Natural killer cell (primary cell): ENCODE results near the gene SRSF12. TPM values are rescaled to one million over a fixed set of nuclear protein-coding genes. Genes with fewer than 3 reads are reported as not detected.
"Not testable (repeated sequence)": the region's sequence is repeated elsewhere in the genome, so short reads cannot be mapped to it uniquely, and the experiment has no call there.

Source experiments
- ATAC-seq, 3 donors: fragments of 150-1000 bp in 2 of 3; fragments of 200-7000 bp in 1 of 3; cut with Tn5 transposase; 1 replicate in 1 of 3; 2 replicates in 2 of 3; pipeline ENCODE4 v1.10.0; 2021; ENCODE audit warnings: mild to moderate bottlenecking in 2 of 3, moderate library complexity in 2 of 3
- DNase-seq, 2 donors: peaks; one replicate each; pipeline versions ENCODE4 v3.0.0 to v3.0.0-alpha.2; 2013 to 2021; ENCODE audit warnings: mixed read lengths in 1 of 2
- H3K27ac ChIP-seq: one replicate; pipeline ENCODE4 v1.5.1; 2013; ENCODE audit warnings: mild to moderate bottlenecking, low read length
- H3K27me3 ChIP-seq: one replicate; pipeline ENCODE4 v1.6.1; 2013; ENCODE audit warnings: low read length; ENCODE audit not compliant: control insufficient read depth, insufficient read depth
- H3K36me3 ChIP-seq: one replicate; pipeline ENCODE4 v1.6.1; 2013; ENCODE audit warnings: low read length; ENCODE audit not compliant: control insufficient read depth, insufficient read depth
- H3K4me1 ChIP-seq: one replicate; pipeline ENCODE4 v1.6.1; 2013; ENCODE audit warnings: low read length; ENCODE audit not compliant: control insufficient read depth, insufficient read depth
- H3K4me3 ChIP-seq: one replicate; pipeline ENCODE4 v1.5.1; 2013; ENCODE audit warnings: low read length
- H3K9me3 ChIP-seq: one replicate; pipeline ENCODE4 v1.6.1; 2013; ENCODE audit warnings: low read length; ENCODE audit not compliant: control insufficient read depth, insufficient read depth
- H3K27ac Mint-ChIP-seq, 2 donors: one replicate each; pipeline ENCODE4 v1.8.0; 2022; ENCODE audit warnings: mild to moderate bottlenecking in 2 of 2, mixed read lengths in 2 of 2, moderate library complexity in 1 of 2
- H3K27me3 Mint-ChIP-seq, 2 donors: one replicate each; pipeline ENCODE4 v1.8.0; 2022; ENCODE audit warnings: low read depth in 2 of 2, mixed read lengths in 2 of 2
- H3K36me3 Mint-ChIP-seq: one replicate; pipeline ENCODE4 v1.8.0; 2022; ENCODE audit warnings: mixed read lengths
- H3K4me1 Mint-ChIP-seq, 2 donors: one replicate each; pipeline ENCODE4 v1.8.0; 2022; ENCODE audit warnings: mixed read lengths in 2 of 2
- H3K4me3 Mint-ChIP-seq: one replicate; pipeline ENCODE4 v1.8.0; 2022; ENCODE audit warnings: mild to moderate bottlenecking, moderate library complexity, mixed read lengths
- H3K9me3 Mint-ChIP-seq, 2 donors: one replicate each; pipeline ENCODE4 v1.8.0; 2022; ENCODE audit warnings: mixed read lengths in 2 of 2
- CTCF ChIP-seq: fragments of 200-600 bp; IDR thresholded peaks from one replicate; pipeline ENCODE4 v1.8.0; 2022; ENCODE audit warnings: antibody characterized with exemption
- WGBS: methylation state at CpG from one replicate; pipeline ENCODE4 v1.1.7; 2013; ENCODE audit warnings: missing lambda C conversion rate; ENCODE audit not compliant: insufficient coverage; 5-methylcytosine and 5-hydroxymethylcytosine counted together
- intact Hi-C: fragments of 100-400 bp; cut with micrococcal nuclease; formaldehyde crosslinking; loops from one replicate; pipeline ENCODE4 v1.14.2; 2022
- total RNA-seq, 4 donors: library from RNA; stranded (reverse); fragments of 120-200 nt in 1 of 4; gene quantifications; one replicate each; pipeline versions ENCODE4 v1.2.3 to v1.2.4, GENCODE V29; 2013 to 2022

Gene SRSF12
- total RNA-seq, 3 donors from 2014 or later (not counting 1 experiment from before 2014, with no cell fraction given), result 0.07 to 0.45 (median 0.45) TPM

- H3K27ac Mint-ChIP-seq, result no peak overlapping the region
- intact Hi-C loops, result no loop called here
- H3K4me3 Mint-ChIP-seq, result no peak overlapping the region
- Histone ChIP-seq H3K36me3 (no peaks in the 10 kb centered on the region), H3K4me1 (no peaks in the 10 kb centered on the region), H3K9me3 (no peaks in the 10 kb centered on the region), H3K27ac (no peak overlapping the region), H3K4me3 (no peak overlapping the region), H3K27me3 (no peaks in the 10 kb centered on the region)
- no peak for DNase-seq
- H3K27me3 Mint-ChIP-seq, result peaks cover 0 to 8% of the 10 kb centered on the region in 2 donors
- H3K4me1 Mint-ChIP-seq, result no peaks in the 10 kb centered on the region
- WGBS, result 49% methylated on average over 3 of the region's 4 CpGs
- no peak for TF ChIP-seq CTCF
- ATAC-seq, result no peak
- H3K9me3 Mint-ChIP-seq, result no peaks in the 10 kb centered on the region
- no peaks in the 10 kb centered on the region for H3K36me3 Mint-ChIP-seq
Observed at GRCh38 chr6:89066940-89067646, 50.8 kb downstream of the SRSF12 start.

- H3K27ac ChIP-seq, H3K4me1 Mint-ChIP-seq, intact Hi-C loops, H3K27me3 ChIP-seq, H3K4me1 ChIP-seq, H3K9me3 Mint-ChIP-seq, H3K36me3 Mint-ChIP-seq, H3K4me3 Mint-ChIP-seq, ATAC-seq, H3K27ac Mint-ChIP-seq, H3K27me3 Mint-ChIP-seq, H3K9me3 ChIP-seq, DNase-seq, H3K36me3 ChIP-seq, H3K4me3 ChIP-seq: not testable (repeated sequence)
- 98% methylated on average over 8 of the region's 9 CpGs for whole genome bisulfite sequencing
Observed at GRCh38 chr6:89066121-89066520, 51.8 kb downstream of the SRSF12 start.

- H3K36me3 Mint-ChIP-seq, H3K4me3 Mint-ChIP-seq, H3K36me3 ChIP-seq, H3K27ac ChIP-seq, ATAC-seq, H3K27ac Mint-ChIP-seq, H3K4me1 ChIP-seq, DNase-seq, H3K4me3 ChIP-seq, H3K27me3 ChIP-seq, H3K9me3 Mint-ChIP-seq, H3K4me1 Mint-ChIP-seq, H3K27me3 Mint-ChIP-seq, H3K9me3 ChIP-seq, intact Hi-C loops: not testable (repeated sequence)
- whole genome bisulfite sequencing, result 97% methylated on average over 22 of the region's 22 CpGs
Observed at GRCh38 chr6:89064931-89065330, 52.9 kb downstream of the SRSF12 start.

- Histone ChIP-seq H3K4me3 (no peak overlapping the region), H3K9me3 (no peaks in the 10 kb centered on the region), H3K27me3 (no peaks in the 10 kb centered on the region), H3K27ac (no peak overlapping the region), H3K36me3 (no peaks in the 10 kb centered on the region), H3K4me1 (no peaks in the 10 kb centered on the region)
- Mint-ChIP-seq H3K4me3 (no peak overlapping the region), H3K4me1 (no peaks in the 10 kb centered on the region), H3K36me3 (no peaks in the 10 kb centered on the region), H3K27me3 (peaks cover 0 to 6% of the 10 kb centered on the region in 2 donors), H3K9me3 (no peaks in the 10 kb centered on the region), H3K27ac (no peak overlapping the region)
- ATAC-seq (no peak), DNase-seq (no peak)
- intact Hi-C loops, result no loop called here
- 100% methylated on average over 1 of the region's 1 CpG for WGBS
- no peak for TF ChIP-seq CTCF
Observed at GRCh38 chr6:89063881-89064280, 54.0 kb downstream of the SRSF12 start.
